Measurements from ENCODE around the gene NQO2.

NQO2 gene

GRCh38 chr6:2971420-2972218 lies 28.1 kb upstream of the NQO2 start, which contains the start of gene SERPINB6:
Gene SERPINB6, minus strand, starts transcription at chr6:2971567. Its CDS starts 12,235 bp downstream, at chr6:2959332.
- TF ChIP-seq CTCF (IDR thresholded peaks at IDR 0.05) = no peak

- TF ChIP-seq CTCF (IDR thresholded peaks at IDR 0.05) = no peak
Measured at GRCh38 chr6:2973676-2974075, 26.0 kb upstream of the NQO2 start.

GRCh38 chr6:2976060-2976459 lies 23.6 kb upstream of the NQO2 start:
- TF ChIP-seq CTCF (IDR thresholded peaks at IDR 0.05) = no peak

- no peak for TF ChIP-seq CTCF (IDR thresholded peaks at IDR 0.05)
Measured at GRCh38 chr6:2976571-2977085, 23.1 kb upstream of the NQO2 start.

- no peak for TF ChIP-seq CTCF (IDR thresholded peaks at IDR 0.05)
Measured at GRCh38 chr6:2977290-2977689, 22.4 kb upstream of the NQO2 start.

GRCh38 chr6:2977799-2978590 lies 21.7 kb upstream of the NQO2 start:
- TF ChIP-seq CTCF (IDR thresholded peaks at IDR 0.05) = no peak

- no peak for TF ChIP-seq CTCF (IDR thresholded peaks at IDR 0.05)
Measured at GRCh38 chr6:2978923-2979322, 20.8 kb upstream of the NQO2 start.
